Measurements from ENCODE around the gene B4GAT1.

- TF ChIP-seq CTCF (IDR thresholded peaks at IDR 0.05), result no peak
- no peak for TF ChIP-seq EP300 (IDR thresholded peaks at IDR 0.05)
Observed at GRCh38 chr11:66360406-66361073, 13.1 kb upstream of the B4GAT1 start.
